ENCODE results near the gene CFAP251.

DNA sequence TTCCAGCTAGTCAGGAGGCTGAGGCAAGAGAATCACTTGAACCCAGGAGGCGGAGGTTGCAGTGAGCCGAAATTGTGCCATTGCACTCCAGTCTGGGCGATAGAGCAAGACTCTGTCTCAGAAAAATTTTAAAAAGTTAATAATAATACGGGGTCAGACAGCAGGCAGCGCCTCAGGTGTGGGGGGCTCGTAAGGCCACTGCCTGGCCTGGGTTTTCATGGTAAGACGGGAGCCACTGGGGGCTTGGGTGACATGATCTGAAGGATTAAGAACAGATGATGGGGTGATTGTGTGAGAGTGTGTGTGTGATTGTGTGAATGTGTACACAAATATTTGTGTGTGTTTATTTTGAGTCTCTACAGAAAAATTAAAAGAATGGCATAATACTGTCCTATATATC is 126.9 kb downstream of the CFAP251 start:
- TF ChIP-seq, protein P1, sequence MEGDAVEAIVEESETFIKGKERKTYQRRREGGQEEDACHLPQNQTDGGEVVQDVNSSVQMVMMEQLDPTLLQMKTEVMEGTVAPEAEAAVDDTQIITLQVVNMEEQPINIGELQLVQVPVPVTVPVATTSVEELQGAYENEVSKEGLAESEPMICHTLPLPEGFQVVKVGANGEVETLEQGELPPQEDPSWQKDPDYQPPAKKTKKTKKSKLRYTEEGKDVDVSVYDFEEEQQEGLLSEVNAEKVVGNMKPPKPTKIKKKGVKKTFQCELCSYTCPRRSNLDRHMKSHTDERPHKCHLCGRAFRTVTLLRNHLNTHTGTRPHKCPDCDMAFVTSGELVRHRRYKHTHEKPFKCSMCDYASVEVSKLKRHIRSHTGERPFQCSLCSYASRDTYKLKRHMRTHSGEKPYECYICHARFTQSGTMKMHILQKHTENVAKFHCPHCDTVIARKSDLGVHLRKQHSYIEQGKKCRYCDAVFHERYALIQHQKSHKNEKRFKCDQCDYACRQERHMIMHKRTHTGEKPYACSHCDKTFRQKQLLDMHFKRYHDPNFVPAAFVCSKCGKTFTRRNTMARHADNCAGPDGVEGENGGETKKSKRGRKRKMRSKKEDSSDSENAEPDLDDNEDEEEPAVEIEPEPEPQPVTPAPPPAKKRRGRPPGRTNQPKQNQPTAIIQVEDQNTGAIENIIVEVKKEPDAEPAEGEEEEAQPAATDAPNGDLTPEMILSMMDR (optimal IDR thresholded peaks at IDR 0.05 in 1 of 3, IDR thresholded peaks at IDR 0.05 in 1 of 3, conservative IDR thresholded peaks at IDR 0.05 in 1 of 3; ENCODE audit: extremely low read depth in 1 of 3, insufficient read depth in 2 of 3, low read length in 3 of 3): no peak
- TF ChIP-seq EZH2 (IDR thresholded peaks at IDR 0.05; ENCODE audit: low read length): no peak
